ENCODE results near the gene CFAP77. TPM values are rescaled to one million over a fixed set of nuclear protein-coding genes. Genes with fewer than 3 reads are reported as not detected.

The CFAP77 gene
- total RNA-seq, 1 experiment from 2014 or later = not detected

DNA sequence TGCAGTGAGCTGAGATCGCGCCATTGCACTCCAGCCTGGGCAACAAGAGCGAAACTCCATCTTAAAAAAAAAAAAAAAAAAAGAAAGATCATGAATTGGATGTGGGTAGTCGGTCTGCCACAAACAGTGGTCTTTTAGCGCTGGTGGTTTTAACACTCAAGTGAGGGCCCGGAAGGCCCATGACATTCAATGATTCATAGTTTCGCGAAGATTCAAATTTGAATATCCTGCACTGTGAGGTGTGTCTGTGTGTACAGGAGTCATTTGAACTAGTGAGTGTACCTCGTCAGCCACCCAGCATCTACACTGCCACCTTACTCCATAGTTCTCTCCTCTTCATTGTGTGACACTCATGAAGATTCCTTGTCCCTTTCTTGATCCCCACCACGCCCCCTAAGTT lies 41.3 kb downstream of the CFAP77 start:
- DNase-seq (ENCODE audit: low spot score) = no peak

DNA sequence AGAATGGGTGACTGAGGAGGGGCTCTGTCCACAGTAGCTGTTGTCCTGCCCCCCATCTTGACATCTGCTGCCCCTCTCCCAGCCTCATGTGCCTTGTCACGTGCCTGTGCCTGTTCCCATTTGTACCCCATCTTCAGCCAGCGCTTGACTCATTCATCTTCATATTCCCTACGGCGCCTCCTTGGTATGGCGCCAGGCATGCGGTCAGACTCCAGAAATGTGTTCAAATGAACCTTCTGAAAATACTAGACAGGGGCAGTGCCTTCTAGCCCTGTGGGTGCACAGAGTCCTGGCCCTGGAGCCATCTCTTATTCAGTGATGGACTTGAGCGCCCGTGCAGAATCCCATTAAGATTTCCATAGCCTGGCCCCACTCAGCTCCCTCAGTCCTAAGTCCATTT lies 46.2 kb downstream of the CFAP77 start:
- no peak for DNase-seq (ENCODE audit: low spot score)

DNA sequence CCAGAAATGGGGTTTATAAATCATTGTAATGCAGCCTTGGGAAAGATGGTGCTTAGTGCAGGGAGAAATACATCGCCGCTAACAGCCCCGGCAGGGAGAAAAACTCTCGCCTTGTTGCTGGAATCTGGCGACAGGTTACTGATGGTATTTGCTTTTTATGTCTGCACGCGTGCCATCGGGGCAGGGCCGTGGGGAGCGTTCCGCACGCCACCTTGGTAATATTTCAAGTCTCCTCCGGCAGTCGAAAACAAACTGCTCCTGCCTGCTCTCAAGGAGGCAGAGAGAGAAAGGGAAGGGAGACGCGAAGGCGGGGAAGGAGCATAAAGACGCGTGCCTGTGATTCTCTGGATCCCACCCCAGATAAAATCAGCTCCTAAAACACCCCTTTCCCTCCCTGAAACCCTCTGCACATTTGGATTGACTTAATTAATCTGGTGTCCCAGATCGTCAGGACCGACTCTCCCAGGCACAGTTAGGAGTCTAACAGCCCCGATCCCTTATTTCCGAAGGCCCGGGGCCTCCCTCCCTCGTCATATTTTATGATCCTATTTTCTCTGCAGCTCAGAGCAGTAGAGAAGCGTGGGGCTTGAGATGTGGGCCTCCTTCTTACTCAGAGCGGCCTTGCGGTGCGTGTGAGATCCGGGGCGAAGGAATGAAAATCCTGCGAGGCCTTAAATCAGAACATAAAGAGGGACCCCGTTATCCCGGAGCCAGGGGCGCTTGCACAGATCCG lies 47.7 kb downstream of the CFAP77 start:
- no peak for DNase-seq (ENCODE audit: low spot score)

DNA sequence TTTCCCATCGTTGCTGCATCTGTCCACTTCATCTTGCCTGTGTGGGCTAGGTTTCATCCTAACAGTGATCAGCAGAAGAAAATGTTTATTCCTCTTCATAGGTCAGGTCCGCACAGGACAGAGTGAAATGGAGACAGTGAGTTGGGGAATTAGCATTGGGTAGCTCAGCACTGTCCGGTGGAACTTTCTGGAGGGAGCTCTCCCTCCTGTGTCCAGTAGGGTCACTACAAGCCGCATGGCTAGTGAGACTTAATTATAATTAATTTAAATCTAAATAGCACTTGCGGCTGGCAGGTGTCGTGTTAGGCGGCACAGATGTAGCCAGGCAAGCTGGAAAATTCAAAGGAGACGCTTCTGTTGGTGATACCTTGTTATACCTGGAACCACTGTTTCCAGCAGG lies 48.4 kb downstream of the CFAP77 start:
- DNase-seq (ENCODE audit: low spot score) = no peak

DNA sequence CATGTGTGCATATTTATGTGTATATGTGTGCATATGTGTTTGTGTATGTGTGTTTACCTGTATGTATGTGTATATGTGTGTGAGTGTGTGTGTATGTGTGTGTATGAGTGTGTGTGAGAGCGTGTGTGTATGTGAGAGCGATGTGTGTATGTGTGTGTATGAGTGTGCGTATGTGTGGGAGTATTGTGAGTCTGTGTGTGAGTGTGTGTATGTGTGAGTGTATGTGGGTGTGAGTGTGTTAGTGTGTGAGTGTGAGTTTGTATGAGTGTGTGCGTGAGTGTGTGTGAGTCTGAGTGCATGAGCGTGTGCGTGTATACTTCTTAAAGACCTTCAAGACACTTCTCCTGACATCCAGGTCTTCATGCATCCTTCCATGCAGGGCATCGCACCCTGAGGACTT lies 49.6 kb downstream of the CFAP77 start:
- no peak for DNase-seq (ENCODE audit: low spot score)

DNA sequence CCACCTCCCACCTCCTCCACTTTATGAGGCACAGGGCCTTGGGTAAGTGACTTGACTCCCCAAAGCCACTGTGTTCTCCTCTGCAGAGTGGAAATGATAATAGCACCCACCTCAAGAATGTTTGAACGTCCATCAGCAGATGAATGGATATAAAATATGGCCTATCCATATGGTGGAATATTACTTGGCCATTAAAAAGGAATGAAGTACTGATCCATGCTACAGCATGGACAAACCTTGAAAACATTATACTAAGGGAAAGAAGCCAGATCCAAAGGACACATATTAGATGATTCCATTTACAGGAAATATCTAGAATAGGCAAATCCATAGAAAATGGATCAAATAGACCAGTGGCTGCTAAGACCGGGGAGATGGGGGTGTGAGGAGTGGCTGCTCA lies 50.2 kb downstream of the CFAP77 start:
- DNase-seq (ENCODE audit: low spot score) = no peak

DNA sequence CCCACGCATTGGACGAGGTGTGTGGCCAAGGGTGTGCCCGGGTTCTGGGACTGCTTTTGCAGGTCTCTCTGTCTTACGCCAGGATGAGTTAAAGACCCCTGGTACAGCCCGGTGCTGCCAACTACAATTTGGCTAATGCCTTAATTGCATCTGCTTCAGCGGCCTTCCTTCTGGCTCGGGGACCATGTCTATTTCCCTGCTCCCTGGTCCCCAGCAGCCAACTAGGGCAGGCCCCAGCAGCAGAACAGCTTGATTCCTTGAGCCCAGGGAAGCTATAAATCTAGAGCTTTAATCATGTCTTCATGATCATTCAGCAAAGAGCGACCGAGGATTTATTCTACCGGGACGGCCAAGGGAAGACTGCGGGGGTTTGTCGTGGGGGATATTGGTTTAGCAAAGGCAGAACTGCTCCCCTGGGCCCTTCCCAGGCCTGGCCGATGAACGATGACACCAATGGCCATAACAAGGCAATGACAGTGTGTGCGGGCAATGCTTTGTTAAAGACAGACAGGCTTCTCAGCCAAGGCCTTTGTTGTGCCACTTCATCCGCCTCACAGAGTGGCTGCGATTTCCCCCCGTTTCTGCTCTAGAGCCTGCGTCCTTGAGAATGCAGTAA lies 51.4 kb downstream of the CFAP77 start:
- DNase-seq (ENCODE audit: low spot score) = no peak

DNA sequence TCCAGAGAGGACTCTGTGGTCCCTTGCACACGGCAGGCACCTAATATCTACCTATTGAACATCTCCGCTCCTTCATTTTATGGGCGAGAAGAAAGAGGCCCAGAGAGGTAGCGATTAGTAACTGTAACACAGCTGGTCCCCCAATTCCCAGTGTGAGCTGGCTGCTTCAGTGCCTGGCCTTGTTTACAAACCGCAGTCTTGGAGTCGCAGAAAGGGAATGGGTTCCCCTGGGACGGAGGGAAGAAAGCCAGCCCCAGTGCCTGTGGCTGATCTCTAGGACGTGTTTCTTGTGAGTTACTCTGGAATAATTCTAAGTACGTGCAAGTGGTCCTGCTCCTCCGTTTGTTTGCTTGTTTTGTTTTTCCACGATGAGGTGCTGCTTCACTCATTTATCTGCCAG lies 52.0 kb downstream of the CFAP77 start:
- DNase-seq (ENCODE audit: low spot score) = no peak

DNA sequence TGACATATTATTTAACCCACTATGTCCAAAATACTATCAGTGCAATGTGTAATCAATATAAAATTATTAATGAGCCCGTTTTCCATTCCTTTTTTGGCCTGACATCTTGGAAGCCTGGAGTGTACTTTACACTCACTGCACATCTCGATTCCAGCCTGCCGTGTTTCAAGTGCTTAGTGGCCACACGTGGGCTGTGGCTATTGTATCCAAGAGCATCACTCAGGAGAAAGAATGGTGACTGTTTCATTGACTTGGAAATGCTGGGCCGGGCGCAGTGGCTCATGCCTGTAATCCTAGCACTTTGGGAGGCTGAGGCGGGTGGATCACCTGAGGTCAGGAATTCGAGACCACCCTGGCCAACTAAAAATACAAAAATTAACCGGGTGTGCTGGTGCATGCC lies 54.5 kb downstream of the CFAP77 start:
- no peak for DNase-seq (ENCODE audit: low spot score)

DNA sequence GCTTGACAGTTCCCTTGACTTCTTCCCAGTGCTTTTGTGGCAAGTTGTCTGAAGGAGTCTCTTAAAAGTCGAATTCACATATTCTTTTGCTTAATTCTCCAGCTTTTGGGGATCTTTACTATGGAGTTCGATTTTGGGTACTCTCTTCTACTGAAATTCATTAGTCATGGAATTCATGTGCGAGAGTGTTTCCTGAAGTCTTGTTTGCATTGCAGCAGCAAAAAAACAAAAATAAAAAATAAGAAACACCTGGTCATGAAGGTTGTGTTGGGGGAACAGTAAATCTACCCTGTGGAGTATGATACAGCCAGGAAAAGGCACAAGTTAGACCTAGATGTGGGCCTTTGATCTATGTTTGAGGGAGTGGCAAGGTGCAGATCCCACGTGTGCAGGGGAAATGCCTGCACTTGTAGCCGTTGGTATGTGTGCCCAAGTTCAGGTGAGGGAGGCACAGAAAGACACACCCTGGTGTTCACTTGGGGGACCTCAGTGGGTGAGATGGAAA lies 55.2 kb downstream of the CFAP77 start:
- DNase-seq (ENCODE audit: low spot score) = no peak

DNA sequence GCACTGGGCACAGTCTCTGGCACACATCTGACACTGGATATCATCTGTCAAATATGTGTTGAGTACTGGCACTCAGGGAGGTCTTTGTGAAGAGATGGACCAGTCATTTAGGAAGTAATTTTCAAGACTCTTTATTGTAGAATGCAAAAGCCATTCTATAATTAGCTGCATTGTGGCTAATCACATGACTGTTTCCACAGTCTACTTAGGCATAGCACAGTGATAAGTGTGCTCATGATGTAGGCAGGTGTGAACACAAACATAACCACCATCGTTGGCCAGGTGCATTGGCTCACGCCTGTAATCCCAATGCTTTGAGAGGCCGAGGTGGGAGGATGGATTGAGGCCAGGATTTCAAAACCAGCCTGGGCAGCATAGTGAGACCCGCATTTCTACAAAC lies 62.2 kb downstream of the CFAP77 start:
- no peak for DNase-seq (ENCODE audit: low spot score)

DNA sequence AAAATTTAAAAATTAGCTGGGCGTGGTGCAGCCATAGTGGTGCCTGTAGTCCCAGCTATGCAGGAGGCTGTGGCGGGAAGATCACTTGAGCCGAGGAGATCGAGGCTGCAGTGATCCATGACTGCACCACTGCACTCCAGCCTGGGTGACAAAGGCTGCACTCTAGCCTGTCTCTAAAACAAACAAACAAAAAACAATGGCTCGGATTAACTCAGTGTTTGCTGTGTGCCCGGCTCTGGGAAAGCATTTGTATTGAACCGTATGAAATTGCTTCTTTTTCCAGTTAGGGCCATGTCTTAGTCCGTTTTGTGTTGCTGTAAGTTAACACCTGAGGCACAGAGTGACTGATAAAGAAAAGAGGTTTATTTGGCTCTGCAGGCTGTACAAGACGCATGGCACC lies 62.6 kb downstream of the CFAP77 start:
- no peak for DNase-seq (ENCODE audit: low spot score)

DNA sequence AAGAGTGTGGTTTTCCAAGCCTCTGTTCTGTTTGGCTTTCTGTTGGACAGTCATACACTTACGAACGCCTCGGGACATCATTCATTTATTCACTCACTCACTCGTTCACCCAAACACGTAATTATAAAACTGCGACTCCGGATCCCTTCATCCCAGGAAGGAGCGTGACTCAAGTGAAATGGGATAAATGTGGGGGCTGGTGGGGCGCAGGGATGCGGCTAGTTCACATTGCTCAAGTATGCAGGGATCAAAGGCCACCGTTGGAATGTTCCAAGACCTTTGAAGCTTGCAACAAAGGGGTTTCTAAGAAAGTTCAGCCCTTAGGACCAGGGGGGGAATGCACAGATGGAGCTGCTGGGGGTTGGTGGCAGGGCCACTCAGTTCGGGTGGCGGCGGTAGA lies 64.2 kb downstream of the CFAP77 start:
- DNase-seq (ENCODE audit: low spot score) = no peak

DNA sequence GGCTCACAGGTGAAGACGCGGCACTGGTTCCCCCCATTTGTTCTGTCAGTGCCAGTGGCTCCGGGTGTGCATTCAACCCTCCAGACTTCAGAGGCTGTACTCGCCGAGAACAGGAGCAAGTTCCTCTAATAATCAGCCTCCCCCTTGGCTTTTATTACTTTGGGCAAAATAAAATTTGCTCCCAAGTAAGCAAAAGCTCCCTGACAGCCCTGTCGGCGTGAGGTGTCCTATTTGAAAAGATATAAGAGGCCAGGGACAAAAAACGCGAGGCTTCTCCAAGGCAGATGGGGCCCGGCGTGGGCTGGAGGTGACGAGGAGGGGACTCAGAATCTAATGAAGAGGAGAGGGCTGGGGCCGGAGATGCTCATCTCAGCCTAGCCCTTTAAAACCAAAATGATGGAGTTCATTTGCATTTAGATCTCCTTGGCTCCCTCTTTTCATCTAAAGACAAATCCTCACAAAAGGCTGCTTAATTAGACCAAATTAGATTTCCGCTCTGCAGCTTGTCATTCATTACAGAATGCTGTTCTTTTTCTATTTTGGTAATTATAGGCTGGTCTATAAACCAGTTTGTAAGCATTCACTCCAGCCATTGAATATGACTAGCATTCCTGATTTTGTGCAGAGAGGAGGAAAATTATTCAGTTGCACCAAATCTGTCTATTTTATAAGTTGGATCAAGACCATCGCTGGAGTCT lies 68.5 kb downstream of the CFAP77 start:
- no peak for DNase-seq (ENCODE audit: low spot score)

DNA sequence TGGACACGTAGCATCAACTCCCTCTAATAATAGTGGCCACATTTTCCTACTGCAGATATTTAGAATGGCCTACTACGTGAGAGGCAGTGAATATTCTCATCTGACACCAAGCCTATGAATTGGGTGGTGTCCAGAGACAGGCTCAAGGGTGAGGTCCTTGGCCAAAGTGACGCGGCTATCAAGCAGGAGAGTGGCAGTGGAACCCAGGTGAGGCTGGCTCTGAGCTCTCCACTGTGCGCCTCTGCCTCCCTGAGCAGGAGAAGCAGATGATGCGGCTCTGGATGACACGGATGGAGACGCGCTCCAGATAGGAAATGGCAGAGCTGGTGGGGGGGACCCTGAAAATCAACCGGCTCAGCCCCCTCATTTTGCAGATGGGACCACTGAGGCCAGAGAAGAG lies 69.7 kb downstream of the CFAP77 start:
- DNase-seq (ENCODE audit: low spot score) = no peak

DNA sequence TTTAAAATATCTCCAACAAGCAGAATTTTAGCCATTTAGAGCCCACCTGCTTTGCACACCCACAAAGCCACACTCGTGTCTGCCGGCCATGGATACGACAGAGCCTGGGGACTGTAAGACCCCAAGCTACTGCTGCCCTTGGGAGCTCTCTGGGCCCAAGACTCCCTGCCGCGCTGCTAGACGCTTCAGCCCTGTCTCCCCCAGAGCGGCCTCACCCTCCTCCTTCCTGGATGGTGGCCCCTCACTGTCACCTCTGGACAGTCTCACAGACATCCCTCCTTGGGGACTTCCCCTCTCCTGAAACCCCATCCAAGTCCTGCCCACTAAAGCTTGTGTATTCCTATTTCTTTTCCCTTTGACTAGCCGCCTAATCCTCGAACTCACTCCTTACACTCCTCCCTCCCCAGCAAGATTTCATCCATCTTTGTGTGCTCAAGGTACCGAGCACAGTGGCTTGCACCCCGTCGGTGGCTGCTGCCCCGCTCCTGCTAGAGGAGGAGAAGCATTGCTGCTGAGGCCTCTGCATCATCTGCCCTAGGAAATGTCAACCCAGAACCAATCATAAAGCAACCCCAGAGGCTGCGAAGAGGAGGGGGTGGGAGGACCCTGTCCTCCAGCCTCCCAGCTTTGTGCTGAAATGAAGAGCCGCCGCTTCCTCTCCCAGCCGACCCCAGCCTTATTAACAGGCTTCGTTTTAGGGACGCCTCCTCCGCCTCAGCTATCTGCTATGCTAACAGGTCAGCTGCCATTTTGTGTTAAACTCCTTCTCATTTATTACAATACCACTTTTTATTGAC lies 71.2 kb downstream of the CFAP77 start:
- DNase-seq (ENCODE audit: low spot score) = no peak

DNA sequence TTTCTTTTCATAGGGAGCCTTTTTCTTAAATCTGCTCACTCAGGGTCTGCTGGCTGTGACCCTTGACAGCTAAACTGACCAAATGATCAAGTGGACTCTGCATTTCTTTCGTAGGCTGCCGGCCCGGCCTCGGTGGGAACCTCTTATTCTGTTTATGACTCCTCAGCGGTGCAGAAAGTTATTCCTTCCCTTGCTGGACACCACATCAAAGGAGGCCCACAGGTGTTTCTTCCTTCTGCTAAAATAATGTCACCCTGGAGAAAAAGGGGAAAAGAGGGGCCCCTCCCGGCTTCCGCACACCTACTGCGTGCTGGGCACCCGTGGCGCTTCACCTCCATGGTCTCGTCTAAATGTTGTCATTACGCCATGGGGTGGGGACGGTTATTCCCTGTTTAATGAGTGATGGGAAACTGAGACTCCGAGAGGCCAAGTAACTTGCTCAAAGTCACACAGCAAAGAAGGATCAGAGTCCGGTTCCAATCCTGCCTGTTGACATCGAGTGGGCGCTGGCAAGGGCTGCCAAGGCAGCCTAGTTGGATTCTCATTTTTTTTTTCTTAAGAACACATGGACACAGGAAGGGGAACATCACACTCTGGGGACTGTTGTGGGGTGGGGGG lies 72.3 kb downstream of the CFAP77 start:
- DNase-seq (ENCODE audit: low spot score) = no peak

DNA sequence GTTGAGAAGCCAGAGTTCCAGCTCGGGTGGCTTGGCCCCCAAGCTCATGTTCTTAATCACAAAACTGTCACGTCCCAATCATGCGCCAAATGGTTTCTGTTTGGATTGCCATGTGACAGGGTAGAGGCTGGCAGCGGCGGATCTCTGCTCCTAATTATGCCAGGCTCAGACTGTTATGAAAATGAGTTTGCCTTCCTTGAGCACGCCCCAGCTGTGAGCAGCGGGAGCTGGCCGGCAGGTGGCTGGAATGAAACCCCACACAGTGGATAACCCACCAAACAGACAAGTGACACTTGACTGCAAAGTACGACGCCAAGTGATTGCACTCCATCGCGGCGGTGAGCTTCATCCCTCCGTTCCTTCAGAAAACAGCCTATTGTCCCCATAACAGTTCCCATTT lies 75.4 kb downstream of the CFAP77 start:
- DNase-seq (ENCODE audit: low spot score) = no peak

DNA sequence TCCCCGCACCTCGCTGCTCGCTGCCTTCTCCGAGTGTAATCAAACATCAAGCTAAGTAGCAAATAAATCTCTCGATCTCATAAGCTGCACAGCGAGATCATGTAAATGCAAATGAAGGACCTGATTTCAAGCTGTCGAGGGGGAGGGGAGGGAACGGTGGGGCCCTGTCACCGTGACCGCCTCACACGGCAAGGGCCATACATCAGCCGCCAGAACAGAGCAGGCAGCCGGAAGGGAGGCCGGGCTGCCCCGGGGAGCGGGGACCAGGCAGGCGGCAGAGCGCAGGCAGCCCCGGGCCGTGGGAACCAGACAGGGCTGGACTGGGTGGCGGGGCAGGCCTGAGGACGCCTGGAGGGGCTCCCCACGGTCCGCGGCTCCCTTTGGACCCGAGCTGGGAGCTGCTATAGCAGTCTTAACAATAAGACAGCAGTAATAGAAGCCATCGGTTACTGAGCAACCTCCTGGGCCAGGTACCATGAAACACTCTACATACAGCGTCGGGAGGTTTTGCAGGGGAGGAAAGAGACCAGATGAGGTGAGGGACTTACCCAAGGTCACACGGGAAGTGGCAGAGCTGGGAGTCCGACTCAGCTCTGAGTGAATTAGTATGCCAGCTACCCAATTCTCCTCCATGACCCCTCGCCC lies 76.8 kb downstream of the CFAP77 start:
- DNase-seq (ENCODE audit: low spot score) = no peak

DNA sequence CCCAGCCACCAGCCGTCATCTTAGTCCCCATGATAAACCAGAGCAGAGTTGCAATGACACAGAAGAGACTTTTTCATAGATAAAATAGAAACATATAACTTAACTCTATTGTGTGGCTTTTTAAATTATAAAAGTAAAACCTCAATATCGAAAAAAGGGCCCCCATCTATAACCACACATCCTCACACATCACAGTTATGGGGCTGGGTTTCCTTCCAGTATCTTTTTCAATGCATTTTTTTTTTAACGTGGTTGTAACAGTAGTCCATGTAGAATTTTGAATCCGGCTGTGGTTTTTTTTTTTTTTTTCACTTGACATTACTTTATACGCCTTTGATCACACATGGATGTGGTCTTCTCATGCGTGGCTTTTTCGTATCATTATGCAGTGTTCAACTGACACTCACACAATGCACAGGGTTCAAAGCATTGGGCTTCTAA lies 77.4 kb downstream of the CFAP77 start:
- no peak for DNase-seq (ENCODE audit: low spot score)

DNA sequence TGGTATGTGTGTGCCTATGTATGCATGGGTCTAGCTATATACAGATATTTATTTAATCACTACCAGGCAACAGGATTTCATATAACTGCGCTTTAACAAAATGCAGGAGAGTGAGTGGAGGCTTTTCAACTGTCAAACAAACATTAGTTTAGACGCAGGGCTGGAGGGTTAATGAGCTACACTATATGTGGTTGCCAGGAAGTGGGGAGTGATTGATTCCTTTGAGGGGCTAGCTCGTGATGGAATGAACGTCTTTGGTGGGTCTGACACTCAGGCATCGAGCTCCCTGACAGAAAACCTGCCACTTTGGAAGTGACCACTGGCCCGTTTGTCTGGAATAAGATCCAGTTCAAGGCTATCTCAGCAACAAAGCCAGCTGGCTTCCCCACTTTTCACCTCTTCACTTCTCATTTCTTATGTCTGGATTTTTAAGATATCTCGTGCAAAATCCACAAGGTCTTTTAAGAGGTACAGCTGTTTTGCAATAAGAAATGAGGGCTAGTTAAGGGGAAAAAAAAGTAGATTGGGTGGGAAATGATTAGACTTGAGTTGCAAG lies 78.0 kb downstream of the CFAP77 start:
- DNase-seq (ENCODE audit: low spot score) = no peak

Data from HT-29 (cell line).